Fibroblast of lung (primary cell): ENCODE measurements around the gene SGMS2.

Experiments used
- CTCF ChIP-seq, 2 donors: IDR thresholded peaks in 1 of 2; conservative IDR thresholded peaks in 1 of 2; 1 replicate in 1 of 2; 2 replicates in 1 of 2; pipeline ENCODE4 v1.5.1; 2011 to 2012; ENCODE audit warnings: low read length in 2 of 2, control low read depth in 1 of 2, inconsistent platforms in 1 of 2, low read depth in 1 of 2, mild to moderate bottlenecking in 1 of 2
- EZH2 ChIP-seq: IDR thresholded peaks from 2 replicates; pipeline ENCODE4 v1.5.1; 2012; ENCODE audit warnings: low read length, control low read depth, mild to moderate bottlenecking; ENCODE audit errors: missing control alignments

GRCh38 chr4:107863850-107864371 is 39.2 kb downstream of the SGMS2 start:
- TF ChIP-seq CTCF (conservative IDR thresholded peaks at IDR 0.05 in 1 of 2, IDR thresholded peaks at IDR 0.05 in 1 of 2; ENCODE audit: low read depth in 1 of 2, low read length in 2 of 2) = no peak
- TF ChIP-seq EZH2 = no peak
